Measurements from ENCODE around the gene BRINP2. TPM values are rescaled to one million over a fixed set of nuclear protein-coding genes. Genes with fewer than 3 reads are reported as not detected.

The BRINP2 gene
- total RNA-seq, 1 experiment from 2014 or later, result 0.24 TPM

DNA sequence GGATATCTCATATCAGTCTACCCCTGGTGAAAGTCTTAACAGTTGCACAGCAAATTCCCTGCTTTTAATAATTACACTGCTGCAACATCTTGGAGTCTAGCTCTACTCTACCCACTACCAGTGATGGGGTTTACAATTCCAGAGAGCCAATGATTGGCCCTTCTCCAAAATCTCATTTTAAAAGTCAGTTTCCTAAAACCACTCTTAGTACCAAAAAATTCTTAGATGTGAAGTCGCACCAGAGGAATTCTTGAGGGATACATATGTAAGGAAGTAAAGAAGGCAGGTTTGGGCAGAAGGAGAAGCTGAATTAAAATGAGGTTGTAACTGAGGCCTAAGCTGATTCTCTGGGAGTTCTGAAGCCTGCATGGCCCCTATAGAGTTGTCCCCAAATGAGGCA is 129.7 kb downstream of the BRINP2 start:
- DNase-seq (ENCODE audit: low spot score), result no peak
- Mint-ChIP-seq H3K27ac (no peak overlapping the region), H3K4me3 (no peak overlapping the region), H3K9me3 (peaks cover 6% of the 10 kb centered on the region), H3K4me1 (peaks cover 6% of the 10 kb centered on the region), H3K36me3 (no peaks in the 10 kb centered on the region), H3K27me3 (ENCODE audit: low read depth) (peaks cover 2% of the 10 kb centered on the region)
- ATAC-seq, result no peak
- TF ChIP-seq, protein P1, sequence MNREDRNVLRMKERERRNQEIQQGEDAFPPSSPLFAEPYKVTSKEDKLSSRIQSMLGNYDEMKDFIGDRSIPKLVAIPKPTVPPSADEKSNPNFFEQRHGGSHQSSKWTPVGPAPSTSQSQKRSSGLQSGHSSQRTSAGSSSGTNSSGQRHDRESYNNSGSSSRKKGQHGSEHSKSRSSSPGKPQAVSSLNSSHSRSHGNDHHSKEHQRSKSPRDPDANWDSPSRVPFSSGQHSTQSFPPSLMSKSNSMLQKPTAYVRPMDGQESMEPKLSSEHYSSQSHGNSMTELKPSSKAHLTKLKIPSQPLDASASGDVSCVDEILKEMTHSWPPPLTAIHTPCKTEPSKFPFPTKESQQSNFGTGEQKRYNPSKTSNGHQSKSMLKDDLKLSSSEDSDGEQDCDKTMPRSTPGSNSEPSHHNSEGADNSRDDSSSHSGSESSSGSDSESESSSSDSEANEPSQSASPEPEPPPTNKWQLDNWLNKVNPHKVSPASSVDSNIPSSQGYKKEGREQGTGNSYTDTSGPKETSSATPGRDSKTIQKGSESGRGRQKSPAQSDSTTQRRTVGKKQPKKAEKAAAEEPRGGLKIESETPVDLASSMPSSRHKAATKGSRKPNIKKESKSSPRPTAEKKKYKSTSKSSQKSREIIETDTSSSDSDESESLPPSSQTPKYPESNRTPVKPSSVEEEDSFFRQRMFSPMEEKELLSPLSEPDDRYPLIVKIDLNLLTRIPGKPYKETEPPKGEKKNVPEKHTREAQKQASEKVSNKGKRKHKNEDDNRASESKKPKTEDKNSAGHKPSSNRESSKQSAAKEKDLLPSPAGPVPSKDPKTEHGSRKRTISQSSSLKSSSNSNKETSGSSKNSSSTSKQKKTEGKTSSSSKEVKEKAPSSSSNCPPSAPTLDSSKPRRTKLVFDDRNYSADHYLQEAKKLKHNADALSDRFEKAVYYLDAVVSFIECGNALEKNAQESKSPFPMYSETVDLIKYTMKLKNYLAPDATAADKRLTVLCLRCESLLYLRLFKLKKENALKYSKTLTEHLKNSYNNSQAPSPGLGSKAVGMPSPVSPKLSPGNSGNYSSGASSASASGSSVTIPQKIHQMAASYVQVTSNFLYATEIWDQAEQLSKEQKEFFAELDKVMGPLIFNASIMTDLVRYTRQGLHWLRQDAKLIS (CRISPR knock-in tag; IDR thresholded peaks at IDR 0.05; ENCODE audit: borderline replicate concordance), result no peak
- no peak for TF ChIP-seq NFATC4 (CRISPR knock-in tag; IDR thresholded peaks at IDR 0.05)
- TF ChIP-seq, protein P2, sequence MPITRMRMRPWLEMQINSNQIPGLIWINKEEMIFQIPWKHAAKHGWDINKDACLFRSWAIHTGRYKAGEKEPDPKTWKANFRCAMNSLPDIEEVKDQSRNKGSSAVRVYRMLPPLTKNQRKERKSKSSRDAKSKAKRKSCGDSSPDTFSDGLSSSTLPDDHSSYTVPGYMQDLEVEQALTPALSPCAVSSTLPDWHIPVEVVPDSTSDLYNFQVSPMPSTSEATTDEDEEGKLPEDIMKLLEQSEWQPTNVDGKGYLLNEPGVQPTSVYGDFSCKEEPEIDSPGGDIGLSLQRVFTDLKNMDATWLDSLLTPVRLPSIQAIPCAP (CRISPR knock-in tag; IDR thresholded peaks at IDR 0.05), result no peak
- no peak for TF ChIP-seq SP1 (CRISPR knock-in tag; conservative IDR thresholded peaks at IDR 0.05)
- ChIA-PET POLR2A (no interaction called here), CTCF (interaction anchor here (1.3 kb wide), 1 partner anchor 22 kb away, joined by 3 read pairs; no protein-coding TSS in a partner anchor)

DNA sequence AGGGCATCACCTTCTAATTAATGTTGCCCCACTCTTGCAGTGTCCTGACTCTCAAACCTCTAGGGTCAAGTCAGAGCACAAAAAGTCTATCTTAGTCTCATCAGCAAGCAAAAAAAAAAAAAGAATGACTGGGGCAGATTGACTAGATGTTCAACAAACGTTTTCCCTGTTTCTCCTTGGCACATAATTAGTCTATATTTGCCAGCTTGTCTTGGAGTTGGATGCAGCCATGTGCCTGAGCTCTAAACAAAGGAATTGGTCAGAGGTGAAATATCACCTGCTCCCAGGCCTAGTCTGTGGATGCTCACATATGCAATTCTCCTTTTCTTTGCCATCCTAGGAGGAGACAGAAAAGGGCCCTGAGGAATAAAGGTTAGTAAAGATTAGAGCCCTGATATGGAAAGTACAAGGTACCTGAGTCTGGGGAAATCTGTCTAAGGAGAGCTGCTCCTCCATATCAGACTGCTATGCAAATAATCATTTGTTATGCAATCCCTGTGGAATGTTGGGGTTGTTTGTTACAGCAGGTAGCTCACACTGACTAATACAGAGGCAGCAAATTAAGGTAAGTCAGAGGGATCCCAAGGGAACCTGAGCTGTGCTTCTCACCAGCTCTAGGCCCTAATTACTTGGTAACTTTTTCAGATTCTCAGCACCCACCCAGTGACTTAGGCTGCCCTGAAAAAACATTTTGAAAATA is 130.8 kb downstream of the BRINP2 start:
- POLR2A ChIA-PET, result interaction anchor here (0.6 kb wide), 1 partner anchor 783 kb away, joined by 7 read pairs; no protein-coding TSS in a partner anchor
- Mint-ChIP-seq H3K4me3 (no peak overlapping the region), H3K9me3 (peaks cover 3% of the 10 kb centered on the region; the same call in 1 of the 2 replicates), H3K27me3 (ENCODE audit: low read depth) (no peaks in the 10 kb centered on the region; the same call in none of the 2 replicates), H3K36me3 (no peaks in the 10 kb centered on the region), H3K4me1 (peaks cover 7% of the 10 kb centered on the region), H3K27ac (no peak overlapping the region)
- DNase-seq (ENCODE audit: low spot score) (no peak), ATAC-seq (no peak)
- TF ChIP-seq, protein P3, sequence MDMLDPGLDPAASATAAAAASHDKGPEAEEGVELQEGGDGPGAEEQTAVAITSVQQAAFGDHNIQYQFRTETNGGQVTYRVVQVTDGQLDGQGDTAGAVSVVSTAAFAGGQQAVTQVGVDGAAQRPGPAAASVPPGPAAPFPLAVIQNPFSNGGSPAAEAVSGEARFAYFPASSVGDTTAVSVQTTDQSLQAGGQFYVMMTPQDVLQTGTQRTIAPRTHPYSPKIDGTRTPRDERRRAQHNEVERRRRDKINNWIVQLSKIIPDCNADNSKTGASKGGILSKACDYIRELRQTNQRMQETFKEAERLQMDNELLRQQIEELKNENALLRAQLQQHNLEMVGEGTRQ (CRISPR knock-in tag; IDR thresholded peaks at IDR 0.05), result no peak
- TF ChIP-seq, protein P4, sequence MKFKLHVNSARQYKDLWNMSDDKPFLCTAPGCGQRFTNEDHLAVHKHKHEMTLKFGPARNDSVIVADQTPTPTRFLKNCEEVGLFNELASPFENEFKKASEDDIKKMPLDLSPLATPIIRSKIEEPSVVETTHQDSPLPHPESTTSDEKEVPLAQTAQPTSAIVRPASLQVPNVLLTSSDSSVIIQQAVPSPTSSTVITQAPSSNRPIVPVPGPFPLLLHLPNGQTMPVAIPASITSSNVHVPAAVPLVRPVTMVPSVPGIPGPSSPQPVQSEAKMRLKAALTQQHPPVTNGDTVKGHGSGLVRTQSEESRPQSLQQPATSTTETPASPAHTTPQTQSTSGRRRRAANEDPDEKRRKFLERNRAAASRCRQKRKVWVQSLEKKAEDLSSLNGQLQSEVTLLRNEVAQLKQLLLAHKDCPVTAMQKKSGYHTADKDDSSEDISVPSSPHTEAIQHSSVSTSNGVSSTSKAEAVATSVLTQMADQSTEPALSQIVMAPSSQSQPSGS (CRISPR knock-in tag; IDR thresholded peaks at IDR 0.05; ENCODE audit: borderline replicate concordance, low read depth), result no peak
- TF ChIP-seq ZNF263 (CRISPR knock-in tag; IDR thresholded peaks at IDR 0.05; ENCODE audit: low read depth), result no peak
- TF ChIP-seq, protein P5, sequence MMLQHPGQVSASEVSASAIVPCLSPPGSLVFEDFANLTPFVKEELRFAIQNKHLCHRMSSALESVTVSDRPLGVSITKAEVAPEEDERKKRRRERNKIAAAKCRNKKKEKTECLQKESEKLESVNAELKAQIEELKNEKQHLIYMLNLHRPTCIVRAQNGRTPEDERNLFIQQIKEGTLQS (CRISPR knock-in tag; conservative IDR thresholded peaks at IDR 0.05), result no peak
- no peak for TF ChIP-seq GABPB1 (CRISPR knock-in tag; IDR thresholded peaks at IDR 0.05)
- TF ChIP-seq, protein P6, sequence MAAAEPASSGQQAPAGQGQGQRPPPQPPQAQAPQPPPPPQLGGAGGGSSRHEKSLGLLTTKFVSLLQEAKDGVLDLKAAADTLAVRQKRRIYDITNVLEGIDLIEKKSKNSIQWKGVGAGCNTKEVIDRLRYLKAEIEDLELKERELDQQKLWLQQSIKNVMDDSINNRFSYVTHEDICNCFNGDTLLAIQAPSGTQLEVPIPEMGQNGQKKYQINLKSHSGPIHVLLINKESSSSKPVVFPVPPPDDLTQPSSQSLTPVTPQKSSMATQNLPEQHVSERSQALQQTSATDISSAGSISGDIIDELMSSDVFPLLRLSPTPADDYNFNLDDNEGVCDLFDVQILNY (CRISPR knock-in tag; IDR thresholded peaks at IDR 0.05), result no peak
- TF ChIP-seq, protein P7, sequence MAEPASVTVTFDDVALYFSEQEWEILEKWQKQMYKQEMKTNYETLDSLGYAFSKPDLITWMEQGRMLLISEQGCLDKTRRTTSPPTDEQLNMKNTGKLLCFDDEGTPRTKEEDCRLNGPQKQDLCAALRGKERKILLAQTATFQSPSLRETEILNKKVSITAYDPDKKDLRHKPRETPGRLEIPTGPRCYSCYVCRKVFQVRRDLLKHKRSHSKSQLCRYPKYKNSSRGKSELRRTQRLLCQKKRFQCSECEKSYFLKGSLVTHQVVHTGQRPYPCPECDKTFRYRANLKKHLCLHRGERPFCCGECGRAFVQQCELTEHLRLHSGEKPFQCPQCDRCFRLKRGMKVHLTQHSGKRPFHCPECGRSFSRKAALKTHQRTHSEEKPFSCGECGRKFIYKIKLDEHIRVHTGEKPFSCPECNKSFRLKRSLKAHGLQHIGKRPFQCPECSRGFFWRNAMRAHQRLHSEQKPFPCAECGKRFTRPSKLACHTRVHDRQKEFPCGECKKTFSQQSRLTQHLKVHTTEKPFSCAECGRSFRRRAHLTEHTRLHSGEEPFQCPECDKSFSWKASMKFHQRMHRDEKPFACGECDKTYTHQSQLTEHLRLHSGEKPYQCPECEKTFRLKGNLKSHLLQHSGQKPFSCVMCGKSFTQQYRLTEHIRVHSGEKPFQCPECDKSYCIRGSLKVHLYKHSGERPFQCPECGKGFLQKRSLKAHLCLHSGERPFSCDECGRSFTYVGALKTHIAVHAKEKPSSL (CRISPR knock-in tag; conservative IDR thresholded peaks at IDR 0.05), result no peak
- CTCF ChIA-PET, result interaction anchor here (1.0 to 1.3 kb wide), 3 partner anchors 23 to 267 kb away, joined by 3 to 4 read pairs (median 4); no protein-coding TSS in a partner anchor
